AML-193 (cell line): Measurements from ENCODE around the gene SBF2.

Source experiments
- DNase-seq, 2 experiments: peaks; one replicate each; lab custom pipeline; 2025; lab: John Stamatoyannopoulos, UW

The SBF2 gene

DNA sequence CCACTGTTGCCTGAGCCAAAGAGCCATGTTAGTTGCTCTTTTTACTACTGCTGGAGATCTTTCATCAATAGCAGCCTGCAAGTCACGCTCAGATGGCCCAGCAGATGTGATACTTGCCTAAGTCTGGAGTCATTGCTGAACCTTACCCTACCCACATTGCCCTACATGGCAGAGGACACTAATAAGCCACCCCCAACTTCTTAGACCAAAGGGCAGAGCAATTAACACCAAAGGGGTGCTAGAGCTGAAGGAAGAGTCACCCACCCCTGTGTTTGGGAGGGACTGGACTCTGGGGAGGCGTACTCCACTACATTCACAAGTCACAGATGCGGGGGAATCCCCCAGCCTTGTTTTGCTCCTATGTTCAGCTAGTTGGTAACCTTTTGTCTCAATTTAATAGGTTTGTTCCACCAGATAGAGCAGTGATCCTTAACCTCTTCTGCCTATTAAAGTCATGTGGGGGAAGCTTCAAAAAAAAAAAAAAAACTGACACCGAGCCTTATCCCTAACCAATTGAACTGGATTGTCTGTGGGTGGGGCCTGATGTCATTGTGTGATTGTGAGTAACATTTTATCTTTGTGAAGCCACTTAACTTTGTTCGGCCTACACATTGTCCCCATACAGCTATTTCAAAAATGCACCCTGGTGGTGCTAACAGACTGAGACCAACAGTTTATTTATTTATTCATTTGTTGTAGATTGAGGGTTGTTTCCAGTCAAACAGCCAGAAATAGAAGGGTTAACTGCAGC lies 23.9 kb upstream of the SBF2 start:
- DNase-seq: no peak

DNA sequence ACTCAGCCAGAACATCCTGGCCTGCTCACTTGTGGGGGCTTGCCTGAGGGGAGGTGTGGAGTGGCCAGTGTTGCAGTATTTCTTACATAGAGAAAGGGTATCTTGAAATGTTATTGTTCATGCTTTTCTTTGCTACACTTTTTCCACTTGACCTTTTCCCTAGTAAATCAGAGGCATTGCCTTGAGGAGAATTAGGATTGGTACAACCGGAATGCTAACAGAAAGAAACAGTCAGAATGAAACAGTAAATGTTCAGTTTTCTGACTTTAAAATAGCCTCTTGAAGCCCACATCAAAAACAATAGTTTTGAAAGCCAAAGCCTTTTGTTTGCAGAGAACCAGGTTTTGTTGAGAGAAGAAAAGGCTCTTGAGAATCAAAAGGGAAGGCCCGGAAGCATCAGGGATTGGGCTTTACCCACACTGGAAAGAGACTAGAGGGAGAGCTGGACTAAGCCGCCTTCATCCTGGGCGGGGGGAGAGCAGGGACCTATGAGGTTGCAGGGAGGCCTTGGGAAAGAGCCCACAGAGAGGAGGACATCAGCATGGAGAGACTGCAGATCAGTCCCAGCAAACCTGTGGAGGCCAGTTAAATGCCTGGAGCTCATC lies 23.2 kb upstream of the SBF2 start:
- DNase-seq: no peak

DNA sequence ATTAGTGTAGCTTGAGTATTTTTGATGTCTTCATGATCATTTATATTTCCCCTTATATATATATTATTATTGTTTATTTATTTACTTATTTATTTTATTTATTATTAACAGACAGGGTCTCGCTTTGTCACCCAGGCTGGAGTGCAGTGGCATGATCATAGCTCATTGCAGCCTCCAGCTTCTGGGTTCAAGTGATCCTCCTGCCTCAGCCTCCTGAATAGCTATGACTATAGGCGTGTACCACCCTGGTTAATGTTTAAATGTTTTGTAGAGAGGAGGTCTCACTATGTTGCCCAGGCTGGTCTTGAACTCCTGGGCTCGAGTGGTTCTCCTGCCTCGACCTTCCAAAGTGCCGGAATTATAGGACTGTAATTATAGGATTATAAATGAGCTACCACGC lies 21.1 kb upstream of the SBF2 start:
- no peak for DNase-seq

DNA sequence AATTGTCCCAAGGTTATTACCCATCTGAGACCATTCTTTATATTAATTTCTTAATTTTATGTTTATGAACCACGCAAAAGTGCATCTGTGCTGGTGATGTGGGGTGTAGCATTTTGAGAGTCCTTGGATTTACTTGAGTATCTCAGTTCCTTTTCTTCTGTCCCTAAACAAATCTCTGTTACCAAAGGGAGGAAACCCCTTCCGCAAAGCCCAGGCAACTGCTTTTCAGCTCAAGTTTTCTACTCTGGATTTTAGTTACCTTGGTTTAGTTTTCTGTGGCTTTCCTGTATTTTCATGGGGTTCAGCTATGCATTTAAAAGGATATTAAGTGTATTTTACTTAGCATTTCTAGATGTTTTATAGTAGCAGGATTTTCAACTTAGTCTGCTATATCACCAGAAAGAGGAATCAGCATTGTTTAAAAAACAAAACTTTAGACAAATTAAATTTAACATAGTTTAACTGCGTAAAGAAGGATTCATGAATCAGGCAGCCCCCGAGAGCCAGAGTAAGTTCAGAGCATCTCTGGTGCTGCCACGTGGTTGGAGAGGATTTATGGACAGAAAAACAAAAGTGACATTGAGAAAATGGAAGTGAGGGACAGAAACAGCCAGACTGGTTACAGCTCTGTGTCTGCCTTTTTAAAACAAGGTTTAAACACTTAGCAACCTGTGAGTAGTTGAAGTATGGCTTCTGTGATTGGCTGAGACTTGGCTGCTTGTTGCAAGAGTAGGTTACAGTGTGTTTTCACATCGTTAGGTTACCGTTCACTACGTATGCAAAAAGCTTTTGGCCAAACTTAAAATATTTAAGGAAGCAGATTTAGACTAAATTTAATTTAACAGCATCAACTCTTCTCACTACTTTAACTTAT lies 20.4 kb upstream of the SBF2 start:
- DNase-seq: peak; percentile 69 to 70

DNA sequence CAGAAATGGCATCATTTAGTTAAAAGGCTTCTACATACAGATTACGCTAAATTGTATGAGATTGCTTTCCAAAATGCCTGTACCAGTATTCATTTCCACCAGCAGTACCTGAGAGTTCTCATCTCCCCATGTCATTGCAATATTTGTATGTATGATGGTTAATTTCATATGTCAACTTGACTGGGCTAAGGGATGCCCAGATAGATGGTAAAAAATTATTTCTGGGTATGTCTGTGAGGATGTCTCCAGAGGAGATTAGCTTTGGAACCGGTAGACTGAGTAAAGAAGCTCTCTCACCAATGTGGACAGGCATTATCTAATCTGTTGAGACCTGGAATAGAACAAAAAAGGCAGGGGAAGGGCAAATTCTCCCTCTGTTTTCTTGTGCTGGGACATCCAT lies 17.8 kb upstream of the SBF2 start:
- DNase-seq: no peak

DNA sequence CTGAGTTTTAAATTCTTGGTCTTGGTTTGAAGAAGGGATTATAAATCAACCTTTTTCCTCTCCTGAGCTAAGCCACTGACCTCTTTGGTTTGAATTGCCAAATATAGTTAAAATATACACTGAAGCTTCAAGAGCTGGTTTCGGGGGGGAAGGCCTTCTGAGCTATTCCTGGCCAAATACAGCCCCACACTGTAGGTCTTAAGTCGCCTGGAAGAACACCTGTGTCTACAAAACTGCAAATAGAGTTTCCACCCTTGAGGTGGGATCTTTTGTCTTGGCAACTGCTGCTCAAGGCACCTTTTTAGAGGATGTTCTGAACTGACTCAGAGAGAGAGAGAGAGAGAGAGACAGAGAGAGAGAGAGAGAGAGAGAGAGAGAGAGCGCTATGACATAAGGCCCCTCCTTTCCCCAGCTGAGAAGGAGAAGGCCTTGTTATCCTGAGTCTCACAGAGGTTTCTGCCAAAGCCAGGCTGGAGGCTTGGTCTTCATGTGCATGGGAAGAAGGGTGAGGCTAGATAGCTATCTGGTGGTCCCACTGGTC lies 16.4 kb upstream of the SBF2 start:
- no peak for DNase-seq

DNA sequence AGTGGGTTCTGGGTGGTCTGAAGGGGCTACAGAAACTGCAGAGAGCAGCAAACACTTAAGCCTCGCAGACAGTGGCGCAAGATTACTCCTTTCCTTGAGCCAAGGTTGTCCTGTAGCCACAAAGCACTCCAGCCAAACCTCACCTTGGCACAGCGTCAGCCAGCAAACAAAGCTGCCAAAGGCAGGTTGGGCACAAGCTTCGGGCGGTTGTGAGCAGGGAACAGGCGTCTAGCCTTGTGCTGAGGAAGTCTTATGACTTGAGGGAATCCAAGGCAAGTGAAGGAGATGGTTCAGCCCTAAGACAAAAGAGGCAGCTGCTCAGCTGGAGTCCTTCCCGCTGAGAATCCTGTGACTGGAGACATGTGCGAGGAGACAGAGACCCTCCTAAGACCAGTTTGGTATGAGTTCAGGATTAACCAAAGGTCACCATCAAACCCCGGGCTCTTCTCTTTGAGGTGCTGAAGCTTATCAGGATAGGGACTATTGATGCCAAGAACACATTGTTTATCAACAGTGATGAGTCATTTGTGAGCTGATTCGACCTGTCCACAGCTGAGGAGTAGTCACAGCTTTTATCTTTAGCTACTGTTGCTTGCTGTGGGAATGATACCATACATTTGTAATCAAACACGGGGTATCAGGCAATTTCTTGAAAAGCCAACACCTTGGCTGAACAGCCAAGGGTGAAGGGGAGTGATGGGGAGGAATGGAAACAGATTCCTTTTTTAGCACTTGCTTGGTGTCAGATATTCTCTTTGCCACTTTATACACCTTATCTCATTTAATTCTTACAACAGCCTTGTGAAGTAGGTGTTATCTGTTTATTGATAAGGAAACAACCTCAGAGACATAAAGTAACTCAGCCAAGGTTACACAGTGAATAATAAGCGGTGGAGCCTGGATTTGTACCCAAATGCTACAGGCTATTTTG lies 15.4 kb upstream of the SBF2 start:
- DNase-seq: no peak

DNA sequence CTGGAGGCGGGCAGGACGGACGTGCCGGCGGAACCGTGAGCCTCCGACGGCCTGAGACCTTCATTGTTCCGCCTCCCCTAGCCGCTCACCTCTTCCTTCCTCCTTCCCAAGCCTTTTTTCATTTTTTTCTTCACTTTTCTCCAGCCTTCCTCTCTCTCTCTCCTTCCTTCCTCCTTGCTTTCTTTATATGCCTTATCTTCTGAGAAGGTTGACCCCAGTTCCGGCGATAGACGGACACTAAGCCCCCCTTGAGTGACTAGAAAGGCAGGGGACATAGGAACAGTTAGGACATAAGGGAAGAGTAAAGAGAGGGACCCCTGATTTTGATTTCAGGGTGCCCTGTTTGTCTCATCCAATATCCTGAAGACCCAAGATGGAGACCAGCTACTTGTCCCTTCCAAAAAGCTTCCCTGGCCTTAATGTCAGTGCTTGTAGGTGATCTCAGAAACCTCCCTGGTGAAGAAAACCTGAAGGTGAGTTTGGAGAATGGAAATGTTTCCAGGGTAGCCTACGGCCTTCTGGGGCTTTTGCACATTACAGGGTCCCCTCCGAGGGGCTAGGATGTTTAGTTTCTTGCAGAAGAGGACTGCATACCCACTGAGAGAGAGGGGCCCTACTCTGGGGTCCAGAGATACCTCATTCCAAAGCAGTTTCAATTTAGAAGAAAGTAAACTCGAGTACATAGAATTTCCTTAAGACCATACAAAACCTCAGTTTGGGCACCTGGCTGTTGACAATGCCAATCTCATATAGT lies 14.4 kb upstream of the SBF2 start:
- no peak for DNase-seq

DNA sequence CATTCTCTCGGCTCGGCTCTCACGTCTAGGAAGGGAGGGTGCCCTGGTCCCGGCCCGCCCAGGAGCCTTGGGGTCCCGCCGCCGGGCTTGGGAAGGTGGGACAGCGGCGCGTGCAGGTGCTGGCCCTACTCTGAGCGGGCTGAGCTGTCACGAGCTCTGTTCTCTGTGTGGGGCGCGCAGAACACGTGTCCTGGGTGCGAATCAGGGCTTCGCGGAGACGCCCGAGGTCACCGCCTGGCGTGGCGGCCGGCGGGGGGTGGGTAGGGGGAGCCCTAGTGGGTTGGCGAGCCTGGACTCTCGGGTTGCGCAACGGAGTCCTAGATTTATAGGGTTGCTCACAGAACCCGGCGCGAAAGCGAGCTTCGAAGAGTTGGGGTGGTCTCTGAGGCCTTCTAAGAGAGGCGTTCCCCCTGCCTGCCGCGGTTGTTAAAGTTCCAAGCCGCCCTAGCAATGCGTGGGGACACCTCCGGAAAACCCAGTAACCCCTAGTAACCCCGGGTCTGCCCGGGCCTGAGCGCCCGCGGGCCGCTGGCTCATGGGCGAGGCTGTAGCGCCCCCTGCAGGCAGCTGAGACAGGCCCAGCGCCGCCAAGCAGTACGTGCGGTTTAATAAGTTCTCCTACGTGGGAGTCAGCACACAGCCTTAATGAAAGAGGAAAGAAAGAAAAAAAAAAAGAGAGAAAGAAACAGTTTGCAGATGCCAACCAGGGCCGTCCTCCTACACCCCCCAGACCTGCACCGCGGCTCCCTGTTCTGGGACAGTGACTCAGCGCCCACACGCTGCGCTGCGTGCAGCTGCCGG lies 13.6 kb upstream of the SBF2 start:
- peak; percentile 67 to 73 for DNase-seq

DNA sequence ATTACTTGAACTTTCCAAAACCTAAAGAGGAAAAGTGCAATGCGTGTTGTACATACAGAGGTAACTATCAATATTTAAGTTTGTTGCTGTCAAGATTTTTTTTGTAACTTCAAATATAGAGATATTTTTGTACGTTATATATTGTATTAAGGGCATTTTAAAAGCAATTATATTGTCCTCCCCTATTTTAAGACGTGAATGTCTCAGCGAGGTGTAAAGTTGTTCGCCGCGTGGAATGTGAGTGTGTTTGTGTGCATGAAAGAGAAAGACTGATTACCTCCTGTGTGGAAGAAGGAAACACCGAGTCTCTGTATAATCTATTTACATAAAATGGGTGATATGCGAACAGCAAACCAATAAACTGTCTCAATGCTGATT lies 13.0 kb upstream of the SBF2 start:
- DNase-seq: no peak

DNA sequence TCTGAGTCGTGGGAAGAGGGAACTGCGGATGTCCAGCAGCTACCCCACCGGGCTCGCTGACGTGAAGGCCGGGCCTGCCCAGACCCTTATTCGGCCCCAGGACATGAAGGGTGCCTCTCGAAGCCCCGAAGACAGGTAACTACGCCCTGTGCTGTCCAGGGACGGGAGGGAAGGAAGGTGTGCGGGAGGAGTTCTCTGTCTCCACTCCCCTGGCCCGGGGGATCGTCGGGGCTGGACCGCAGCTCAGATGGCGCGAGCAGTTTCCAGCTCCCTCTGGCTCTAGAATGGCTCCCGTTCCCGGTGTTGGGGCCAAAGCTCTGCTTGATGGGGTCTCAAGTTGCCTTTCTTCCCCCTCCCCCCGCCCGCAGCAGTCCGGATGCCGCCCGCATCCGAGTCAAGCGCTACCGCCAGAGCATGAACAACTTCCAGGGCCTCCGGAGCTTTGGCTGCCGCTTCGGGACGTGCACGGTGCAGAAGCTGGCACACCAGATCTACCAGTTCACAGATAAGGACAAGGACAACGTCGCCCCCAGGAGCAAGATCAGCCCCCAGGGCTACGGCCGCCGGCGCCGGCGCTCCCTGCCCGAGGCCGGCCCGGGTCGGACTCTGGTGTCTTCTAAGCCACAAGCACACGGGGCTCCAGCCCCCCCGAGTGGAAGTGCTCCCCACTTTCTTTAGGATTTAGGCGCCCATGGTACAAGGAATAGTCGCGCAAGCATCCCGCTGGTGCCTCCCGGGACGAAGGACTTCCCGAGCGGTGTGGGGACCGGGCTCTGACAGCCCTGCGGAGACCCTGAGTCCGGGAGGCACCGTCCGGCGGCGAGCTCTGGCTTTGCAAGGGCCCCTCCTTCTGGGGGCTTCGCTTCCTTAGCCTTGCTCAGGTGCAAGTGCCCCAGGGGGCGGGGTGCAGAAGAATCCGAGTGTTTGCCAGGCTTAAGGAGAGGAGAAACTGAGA lies 12.2 kb upstream of the SBF2 start:
- DNase-seq: no peak

DNA sequence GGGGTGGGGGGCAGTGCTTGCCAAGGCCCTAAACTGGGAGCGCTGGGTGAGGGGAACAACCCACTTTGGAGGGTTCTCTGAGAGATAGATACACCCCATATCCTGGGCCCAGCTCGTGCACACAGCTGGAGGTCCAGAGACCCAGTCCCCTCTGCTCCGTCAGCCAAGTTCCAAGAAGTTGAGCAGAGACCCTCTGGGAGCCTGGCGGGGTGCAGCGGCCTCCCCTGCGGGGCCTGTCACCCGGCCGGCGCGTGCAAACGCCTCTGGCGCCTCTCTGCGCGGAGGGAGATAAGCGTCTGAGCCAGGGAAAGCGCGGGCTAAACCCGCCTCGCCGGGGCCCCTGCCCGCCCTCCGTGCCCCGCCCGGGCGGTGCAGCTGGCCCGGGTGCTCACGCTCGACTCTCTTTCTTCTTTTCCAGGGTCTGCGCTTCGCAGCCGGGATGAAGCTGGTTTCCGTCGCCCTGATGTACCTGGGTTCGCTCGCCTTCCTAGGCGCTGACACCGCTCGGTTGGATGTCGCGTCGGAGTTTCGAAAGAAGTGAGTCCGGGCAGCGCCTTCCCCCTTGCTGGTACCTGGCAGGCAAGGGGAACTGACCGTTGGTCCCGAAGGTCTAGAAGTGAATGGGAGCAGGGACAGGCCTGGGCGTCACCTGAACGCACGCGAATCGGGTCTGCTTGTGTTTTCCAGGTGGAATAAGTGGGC lies 11.4 kb upstream of the SBF2 start:
- no peak for DNase-seq

DNA sequence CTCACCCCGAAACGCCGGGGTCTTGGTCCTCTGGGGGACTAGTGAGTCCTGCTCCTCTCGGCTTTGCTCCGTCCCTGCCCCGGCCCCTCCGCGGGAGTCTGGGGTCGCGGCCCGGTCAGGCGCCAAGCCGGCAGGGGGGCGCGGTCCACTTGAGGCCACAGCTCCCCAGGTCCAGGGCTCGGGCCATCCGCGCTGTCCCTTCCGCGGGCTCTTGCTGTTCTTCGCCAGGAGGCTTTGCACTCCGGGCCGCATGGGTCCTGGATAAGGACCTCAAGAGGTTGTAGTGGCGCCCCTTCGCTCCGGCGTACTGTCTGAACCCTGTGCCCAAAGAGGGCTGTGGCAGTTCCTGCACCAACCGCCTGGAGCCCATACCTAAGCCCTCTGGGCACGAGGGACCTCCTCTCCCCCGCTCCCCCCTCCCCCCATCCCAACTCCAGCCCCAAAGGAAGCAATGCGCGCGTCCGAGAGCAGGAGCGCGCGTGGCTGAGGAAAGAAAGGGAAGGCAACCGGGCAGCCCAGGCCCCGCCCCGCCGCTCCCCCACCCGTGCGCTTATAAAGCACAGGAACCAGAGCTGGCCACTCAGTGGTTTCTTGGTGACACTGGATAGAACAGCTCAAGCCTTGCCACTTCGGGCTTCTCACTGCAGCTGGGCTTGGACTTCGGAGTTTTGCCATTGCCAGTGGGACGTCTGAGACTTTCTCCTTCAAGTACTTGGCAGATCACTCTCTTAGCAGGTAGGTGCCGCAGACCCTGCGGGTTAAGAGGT lies 10.7 kb upstream of the SBF2 start, which contains the start of gene ADM:
Gene ADM, plus strand, starts transcription at position 579 of the 767 bp plus-strand sequence. CDS start 628 bp downstream, outside the sequence.
- peak; percentile 36 to 47 for DNase-seq

DNA sequence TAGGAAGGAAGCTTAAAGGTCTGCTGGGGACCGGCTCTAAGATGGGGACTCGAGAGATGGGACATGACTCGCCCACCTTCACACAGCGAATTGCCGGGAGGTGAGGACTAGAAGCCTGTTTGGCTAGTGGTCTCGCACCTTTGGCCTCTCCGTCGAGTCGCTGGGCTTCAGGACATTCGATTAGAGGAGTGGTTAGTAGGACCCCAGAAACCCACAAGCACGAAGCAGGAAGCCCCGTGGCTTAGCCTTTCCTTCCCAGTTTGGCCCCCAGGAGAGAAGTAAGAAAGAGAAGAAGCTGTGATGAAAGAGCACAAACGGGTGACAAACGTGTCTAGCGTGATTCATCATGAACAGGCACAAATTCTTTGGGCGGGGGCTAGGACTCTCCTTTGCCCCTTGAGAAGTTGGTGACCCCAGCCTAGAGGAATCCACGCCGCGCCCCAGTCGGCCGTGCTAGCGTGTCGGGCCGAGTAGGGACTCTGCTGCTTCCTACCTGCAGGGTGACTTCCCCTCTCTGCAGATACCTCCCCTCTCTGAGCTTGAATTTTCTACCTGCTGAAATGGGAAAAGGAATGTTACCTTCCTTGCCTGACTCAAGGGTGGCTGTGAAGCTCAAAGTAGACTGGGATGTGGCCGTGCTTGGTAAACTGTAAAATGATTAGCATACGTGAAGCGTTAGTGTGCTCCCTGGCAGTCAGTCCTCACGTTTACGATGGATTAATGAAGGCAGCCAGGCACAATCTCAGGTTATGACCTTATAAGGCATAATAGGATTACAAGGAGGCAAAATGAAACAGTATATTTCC lies 9.7 kb upstream of the SBF2 start:
- DNase-seq: peak; percentile 63 to 64

DNA sequence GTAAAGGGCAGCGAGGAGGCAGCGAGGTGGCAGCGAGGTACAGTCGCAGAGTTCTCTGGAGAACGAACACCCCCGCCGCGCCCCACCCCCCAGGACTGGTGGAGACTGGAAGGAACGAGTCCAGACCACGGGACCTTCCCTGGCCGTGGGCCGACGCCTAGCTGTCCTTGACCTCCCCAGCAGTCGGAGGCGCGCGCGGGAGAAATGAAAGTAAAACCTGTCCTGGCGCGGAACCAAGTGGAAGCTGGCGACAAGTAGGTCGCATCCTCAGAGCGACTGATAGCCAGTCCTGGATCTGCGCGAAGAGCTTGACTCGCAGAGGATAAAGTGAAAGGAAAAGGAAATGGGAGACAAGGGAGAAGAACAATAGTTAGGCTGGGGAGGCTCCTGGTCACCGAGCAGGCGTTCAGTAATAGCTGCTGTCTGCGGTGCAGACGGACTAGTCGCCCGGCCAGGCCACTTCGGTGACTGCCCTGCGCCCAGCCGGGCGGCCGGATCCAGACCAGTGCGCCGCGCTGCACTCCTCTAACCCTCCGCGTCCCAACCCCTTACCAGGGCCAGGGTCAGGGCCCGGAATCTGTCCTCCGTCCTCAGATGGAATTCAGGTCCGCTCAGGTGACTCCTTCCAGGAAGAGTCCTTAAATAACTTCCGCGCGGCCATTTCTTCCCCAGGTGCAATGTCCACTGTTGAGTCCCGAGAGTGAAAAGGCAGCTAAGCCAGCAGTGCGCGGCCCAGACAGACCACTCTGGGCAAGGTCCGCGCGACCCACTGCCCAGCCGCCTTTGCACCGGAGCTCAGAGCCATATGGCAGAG lies 8.9 kb upstream of the SBF2 start:
- DNase-seq: peak; percentile 41 to 49

DNA sequence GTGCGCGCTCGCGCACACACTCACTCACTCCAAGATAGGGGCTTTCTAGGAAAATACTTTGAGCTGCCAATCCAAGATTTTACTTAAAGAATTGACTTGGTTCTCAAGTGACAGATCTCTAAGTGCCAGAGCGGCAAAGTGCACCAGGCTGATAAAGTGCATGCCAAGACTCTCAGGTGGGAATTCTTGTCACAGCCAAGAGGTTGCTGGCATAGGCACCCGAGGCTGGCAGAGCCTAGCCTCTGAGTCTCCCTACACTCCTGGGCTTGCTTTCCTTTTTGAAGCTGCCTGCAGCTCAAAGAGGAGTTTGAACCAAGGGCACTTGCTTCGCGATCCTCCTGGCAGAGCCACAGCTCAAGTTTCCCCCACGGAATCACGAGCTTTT lies 8.3 kb upstream of the SBF2 start:
- no peak for DNase-seq
